ENCODE results near the gene XRCC3.
"Not testable (repeated sequence)": the region's sequence is repeated elsewhere in the genome, so short reads cannot be mapped to it uniquely, and the experiment has no call there.

Gene XRCC3

DNA sequence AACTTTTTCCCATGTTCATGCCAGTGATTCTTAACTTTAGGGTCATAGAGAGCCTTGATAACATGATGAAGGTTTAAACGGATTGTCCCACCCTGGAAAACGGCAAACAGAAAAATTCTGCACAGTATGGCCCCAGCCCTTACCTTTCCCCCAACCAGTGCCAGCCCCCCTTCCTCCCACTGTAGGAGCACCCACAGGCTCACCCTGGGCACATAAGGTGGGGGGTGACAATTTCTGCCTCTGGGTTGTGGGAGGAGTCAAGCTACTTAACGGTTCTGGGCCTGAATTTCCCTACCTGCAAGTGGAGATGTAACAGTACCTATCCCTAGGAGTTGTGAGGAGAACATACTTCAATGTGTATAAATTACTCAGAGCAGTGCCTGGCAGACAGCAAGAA, 18.0 kb downstream of the XRCC3 start:
- no peak for DNase-seq (ENCODE audit: low read depth, low spot score)
- H3K27ac ChIP-seq: no peak overlapping the region

DNA sequence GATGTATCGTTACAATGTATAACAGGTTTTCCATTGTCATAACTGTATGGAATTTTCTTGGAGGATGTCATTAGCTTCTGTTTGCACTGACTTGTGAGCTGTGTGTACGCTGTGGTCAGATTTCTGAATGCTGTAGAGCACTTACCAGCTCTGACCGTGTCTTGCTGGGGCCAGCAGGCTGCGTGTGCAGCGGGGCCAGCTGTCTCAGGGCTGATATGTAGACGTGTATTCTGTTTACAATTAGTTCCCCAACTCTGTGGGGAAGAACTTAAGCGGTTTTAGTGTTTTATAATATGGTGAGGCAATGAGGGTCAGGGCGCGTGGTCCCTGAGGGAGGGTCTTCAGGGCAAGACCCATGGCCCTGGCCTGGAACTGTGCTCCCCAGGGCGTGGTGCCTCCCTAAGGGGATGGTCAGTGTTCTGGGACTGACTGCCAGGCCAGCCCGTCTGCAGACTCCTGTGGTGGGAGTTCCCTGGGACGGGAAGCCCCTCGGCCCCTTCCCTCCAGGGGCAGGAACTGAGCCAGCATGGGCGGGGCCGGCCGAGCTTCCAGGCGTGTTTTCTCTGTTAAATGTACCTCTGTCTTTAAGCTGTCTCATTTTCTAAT, 18.7 kb downstream of the XRCC3 start:
- DNase-seq (ENCODE audit: low read depth, low spot score): no peak

DNA sequence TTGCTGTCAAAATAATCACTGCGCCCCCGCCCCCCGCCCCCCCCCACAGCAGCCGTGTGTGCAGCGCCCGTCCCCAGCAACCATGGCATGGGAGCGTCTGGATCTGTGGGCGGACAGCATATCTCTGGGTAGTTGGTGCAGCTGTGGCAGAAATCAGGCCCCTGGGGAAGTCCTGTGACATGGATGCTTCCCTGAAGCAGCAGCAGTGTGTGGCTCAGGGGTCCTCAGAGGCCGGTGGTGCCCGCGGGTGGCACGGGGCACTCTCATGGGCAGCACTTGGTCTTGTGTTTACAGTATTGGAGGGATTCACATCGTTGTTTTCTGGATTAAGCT, 19.2 kb downstream of the XRCC3 start:
- H3K27ac ChIP-seq: no peak overlapping the region
- DNase-seq (ENCODE audit: low read depth, low spot score): no peak

More for the DNA sequence above, 18.7 kb downstream of the XRCC3 start:
- H3K27ac ChIP-seq: no peak overlapping the region

DNA sequence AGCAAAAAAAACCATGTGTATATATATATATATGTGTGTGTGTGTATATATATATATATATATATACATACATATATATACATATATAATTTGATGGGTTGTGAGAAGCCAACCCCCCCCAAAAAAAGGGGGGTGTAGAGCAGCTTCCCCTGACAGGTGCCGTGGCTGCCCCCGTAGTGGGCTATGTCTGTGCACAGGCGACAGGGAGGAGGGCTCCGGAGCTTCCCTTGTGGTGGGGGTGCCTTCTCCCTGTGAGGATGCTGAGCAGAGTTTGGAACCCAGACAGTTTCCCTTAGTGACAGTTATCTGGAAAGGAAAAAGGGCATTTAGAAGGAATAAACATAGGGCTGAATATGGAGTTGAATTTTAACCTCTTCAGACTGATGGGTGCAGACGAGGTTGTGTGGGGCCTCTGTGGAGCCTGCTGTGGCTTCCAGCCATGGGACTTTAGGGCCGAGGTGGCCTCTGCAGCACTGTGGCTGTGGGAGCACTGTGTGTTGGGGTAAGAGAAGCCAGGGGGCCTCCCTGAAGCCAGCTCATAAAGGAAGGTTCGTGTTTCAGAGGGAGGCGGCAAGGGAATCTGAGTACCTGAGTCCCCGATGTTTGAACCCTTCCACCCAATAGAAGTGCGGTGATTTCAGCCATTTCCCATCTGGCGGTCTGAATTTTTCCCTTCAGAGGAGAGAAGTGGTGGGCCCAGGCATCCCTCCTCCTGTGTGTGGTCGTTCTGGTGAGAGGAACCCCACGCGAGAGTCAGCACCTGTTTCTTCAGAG, 19.8 kb downstream of the XRCC3 start:
- H3K27ac ChIP-seq: no peak overlapping the region
- no peak for DNase-seq (ENCODE audit: low read depth, low spot score)

DNA sequence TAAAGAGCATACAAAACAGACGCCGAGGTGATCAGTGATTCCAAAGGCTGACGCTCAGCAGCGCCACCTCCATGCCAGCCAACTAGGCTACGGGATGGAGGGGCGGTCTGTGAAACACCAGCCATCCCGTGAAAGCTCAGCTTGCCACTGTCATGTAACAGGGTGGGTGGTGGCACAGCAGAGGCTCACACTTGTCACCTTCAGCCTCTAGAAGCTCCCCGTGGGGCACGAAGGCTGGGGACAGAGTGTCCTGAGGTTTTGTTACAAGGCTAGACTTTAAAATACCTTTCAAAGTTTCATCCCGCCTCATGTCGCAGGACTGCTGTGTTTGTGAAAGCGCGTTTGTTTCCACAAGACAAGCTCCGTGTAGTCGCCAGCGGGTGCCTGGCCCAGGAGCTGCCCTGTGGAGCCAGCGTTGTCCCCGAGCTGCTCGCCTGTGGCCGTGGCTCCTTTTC, 20.7 kb downstream of the XRCC3 start:
- no peak for DNase-seq (ENCODE audit: low read depth, low spot score)
- H3K27ac ChIP-seq: no peak overlapping the region

DNA sequence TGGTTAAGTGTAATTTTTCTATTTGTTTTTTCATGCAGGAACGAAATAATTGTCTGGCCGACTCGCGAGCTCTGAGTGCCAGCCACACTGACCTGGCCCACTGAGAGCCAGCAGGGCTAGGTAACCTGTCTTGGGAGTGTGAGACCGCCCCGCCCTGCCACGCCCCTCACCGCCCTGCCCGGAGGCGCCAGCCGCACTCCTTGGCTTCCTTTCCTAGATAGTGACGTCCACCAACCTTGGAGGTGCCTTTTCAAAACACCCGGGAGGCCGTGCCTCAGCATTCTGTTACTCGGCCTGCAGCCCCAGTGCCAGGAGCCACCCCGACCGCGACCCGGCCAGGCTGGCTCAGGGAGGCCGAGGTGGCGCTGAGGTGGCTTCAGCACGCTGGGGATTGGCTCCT, 21.7 kb downstream of the XRCC3 start:
- peak; percentile 12 for DNase-seq (ENCODE audit: low read depth, low spot score)
- H3K27ac ChIP-seq: peak overlapping the region; percentile 63

DNA sequence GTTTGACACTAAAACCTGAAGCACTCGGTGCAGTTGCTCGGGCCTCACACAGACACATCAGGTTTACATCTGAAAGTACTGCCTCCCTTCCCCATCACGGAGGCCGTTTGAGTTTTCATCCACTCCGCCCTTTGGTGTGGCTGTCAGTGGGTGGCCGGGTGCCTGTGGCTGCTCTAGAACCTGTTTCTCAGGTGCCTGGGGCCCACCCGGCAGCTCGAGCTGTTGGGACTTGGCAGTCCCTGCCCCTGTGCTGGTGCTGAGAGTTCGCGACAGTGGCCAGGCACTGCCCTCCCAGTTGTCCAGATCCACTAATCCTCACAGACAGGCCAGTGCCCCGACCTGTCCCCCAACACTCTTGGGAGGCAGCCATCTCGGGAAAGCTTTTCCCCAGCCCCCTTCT, 22.4 kb downstream of the XRCC3 start:
- no peak for DNase-seq (ENCODE audit: low read depth, low spot score)
- peak overlapping the region; percentile 63 for H3K27ac ChIP-seq

DNA sequence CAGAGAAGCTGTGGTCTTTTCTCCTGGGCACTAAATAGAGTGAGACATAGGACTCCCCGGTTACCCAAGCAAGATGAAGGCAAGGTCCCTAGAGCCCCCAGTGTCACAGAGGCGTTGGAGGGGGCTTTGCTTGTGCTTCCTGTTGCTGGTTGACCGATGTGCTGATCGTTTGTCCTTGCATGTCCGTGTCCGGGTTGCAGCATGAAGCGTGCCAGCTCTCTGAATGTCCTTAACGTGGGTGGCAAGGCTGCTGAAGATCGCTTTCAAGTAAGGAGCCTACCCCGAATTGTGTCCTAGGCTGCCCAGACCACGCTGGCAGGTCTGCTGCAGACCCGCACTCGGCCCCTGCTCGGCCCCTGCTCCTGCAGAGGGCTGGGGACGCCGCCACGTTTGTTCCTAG, 23.1 kb downstream of the XRCC3 start:
- DNase-seq (ENCODE audit: low read depth, low spot score): no peak
- peak overlapping the region; percentile 63 for H3K27ac ChIP-seq

DNA sequence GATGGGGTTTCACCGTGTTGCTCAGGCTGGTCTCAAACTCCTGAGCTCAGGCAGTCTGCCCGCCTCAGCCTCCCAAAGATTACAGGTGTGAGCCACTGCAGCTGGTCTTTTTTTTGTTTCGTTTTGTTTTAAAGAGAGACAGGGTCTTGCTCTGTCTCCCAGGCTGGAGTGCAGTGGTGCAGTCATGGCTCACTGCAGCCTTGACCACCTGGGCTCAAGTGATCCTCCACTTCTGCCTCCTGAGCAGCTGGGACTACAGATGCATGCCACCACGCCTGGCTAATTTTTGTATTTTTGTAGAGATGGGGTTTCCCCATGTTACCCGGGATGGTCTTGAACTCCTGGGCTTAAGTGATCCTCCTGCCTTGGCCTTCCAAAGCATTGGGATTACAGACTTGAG, 23.6 kb downstream of the XRCC3 start:
- not testable (repeated sequence) for H3K27ac ChIP-seq; DNase-seq (ENCODE audit: low read depth, low spot score)

DNA sequence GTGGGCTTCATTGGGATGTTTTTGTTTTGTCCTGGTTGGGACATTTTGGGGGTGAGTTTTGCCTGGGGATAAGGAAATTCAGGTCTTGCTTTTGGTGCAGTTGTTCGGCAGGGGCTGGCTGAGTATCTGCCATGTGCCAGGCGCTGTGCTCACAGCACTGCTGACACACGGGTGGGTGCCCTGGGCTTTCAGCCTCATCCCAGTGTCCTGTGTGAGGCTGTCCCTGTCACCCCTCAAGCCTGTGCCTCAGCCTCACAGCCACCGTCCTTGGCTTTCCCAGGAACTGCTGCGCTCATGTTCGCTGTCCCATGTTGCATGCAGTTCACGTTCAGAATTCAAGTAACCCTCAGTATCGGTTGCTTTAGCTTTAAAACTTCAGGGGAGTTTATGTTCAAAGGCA, 24.9 kb downstream of the XRCC3 start:
- no peak overlapping the region for H3K27ac ChIP-seq
- no peak for DNase-seq (ENCODE audit: low read depth, low spot score)

DNA sequence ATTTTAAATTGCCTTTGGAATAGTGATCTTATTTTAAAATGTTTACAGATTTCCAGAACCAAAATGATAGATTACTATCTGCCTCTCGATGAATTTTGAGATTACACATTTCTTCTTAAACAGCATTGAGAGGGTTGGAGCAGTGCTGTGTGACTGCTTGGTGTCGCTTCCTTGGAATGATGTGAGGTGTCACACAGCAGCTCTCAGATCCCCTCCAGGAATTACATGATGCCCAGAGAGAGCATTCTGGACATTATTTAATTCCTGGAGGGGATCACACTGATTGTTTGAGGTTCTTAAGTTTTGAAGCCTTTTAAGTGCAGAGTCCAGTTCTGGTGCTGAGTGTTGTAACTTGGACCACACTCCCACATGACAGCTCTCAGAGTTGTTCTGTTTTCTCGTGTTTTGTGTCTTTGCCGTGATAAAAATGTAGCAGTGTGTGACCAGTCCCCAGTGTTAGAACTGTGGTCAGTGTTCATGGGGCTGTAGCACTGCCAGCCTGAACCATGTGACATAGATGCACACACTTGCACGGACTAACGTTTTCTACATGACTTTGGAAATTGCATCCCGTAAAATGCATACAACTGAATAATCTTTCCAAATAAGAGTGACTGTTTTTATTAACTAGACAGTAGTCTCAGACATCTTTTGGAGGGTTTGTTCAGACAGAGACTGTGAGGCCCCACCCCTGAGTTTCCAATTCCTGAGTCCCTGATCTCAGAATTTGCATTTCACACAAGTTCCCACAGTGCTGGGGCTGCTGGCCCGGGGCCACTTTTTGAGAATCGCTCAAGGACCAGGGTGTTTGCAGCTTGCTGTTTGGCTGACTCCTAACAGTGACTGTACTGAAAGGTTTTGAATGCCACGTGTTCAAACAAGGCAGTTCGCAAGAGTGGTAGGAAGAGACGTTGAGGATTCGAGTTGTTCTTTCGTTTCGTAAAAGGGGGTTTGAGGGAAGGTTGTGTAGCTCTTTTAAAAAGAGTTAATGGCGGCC, 26.0 kb downstream of the XRCC3 start:
- H3K27ac ChIP-seq: peak overlapping the region; percentile 12
- DNase-seq (ENCODE audit: low read depth, low spot score): no peak

DNA sequence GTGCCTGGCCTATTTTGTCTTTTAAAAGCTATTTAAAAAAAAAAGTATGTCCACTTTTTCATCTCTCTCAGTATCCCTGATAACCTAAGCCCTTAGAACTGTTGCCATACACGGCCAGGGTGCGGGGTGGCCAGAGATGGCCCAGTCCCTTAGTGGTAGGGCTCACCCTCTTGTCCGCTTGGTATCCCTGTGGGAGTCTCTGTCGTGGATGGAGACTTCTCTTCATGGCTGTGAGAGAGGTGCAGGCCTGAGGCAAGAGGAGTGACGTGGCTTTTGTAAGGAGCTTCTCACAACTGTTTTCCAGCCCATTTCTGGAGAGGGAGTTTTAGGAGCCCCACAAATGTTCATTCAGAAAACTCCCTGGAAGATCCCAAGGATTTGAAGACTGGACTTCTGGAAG, 26.8 kb downstream of the XRCC3 start:
- H3K27ac ChIP-seq: peak overlapping the region; percentile 12
- DNase-seq (ENCODE audit: low read depth, low spot score): no peak

DNA sequence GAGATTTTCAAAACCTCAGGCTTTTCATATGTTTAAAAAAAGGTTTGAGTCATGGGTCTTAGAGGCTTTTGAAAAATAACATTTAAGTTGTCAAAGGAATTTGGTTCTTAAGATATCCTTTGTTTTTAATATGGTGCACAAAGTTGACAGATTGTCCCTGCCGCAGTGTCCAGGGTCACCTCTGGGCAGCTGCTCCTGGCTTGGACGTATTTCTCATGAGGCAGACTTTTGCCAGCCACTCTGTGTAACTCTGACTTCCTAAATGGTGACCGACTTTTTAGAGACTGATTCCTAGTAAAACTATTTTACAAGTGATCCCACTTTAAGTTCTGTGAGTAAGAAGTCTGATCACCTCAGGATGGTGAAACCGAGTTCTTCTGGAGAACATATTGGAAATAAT, 27.5 kb downstream of the XRCC3 start:
- DNase-seq (ENCODE audit: low read depth, low spot score): no peak

DNA sequence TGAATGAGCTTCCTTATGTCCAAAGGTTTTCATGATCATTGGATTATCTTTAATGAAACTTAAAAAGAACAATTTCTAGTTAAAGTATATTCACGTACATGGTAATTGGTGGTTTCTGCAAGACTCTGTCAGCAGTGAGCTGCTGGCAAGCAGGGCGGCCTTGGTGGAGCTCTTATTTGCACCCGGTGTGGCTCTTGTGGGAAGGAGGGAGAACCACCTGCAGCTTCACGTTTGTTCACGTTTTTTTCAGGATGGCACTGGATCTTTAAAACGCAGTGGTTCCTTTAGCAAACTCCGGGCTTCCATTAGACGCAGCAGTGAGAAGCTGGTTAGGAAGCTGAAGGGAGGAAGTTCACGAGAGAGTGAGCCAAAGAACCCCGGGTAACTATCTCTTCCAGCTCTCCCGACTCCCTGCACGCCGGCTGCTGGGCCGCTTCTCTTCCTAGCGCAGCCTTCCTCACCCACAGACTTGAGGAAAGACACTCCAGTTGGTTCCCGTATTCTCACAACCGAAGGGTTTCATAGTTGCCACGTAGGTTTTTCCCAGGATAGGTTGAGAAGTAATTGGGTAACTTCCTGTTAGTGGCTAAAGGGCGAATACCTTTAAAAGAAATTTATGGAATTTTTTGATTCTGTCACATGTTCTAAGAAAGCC, 28.3 kb downstream of the XRCC3 start:
- no peak overlapping the region for H3K27ac ChIP-seq
- DNase-seq (ENCODE audit: low read depth, low spot score): no peak

More for the DNA sequence above, 27.5 kb downstream of the XRCC3 start:
- no peak overlapping the region for H3K27ac ChIP-seq

DNA sequence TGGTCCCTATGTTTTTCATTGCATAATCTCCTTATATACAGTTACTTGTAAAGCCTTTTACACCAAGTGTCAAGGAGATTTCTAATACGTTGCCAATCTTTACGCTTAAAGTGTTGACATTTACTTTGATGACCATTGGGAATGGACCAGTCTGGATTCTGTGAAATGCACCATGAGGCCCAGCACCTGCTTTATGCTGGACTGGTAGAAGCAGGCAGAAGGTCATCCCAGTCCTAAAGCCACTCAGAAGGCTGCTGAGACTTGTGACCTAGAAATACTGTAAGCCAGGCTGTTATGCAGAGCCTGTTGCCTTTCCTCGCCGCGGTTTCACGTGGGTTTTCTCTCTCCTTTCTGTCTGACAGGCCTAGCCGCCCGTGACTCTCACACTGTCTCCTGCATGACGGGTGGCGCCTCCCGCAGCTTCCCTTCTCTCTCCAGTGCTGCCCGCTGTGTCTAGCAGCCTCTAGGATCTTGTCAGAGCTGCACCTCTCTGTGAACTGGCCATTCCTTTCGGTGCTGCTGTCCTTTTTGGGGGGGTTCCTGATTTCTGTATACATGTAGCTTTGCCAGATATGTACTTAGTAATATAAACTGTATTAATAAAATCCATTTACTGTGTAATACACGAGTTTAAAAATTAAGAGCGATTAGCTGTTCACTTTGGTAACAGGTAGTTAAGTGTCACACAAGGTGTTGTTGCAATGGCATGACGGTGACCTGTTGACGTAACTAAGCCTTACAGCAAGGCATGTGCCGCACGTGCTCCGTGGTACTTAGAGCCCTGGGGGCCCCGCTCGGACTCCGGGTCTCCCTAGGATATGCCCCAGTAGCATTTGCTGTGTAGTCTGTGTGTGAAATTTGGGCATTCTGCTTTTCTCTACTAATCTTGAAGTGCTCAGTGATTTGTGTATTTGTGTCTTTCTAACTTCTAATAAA, 29.7 kb downstream of the XRCC3 start:
- DNase-seq (ENCODE audit: low read depth, low spot score): no peak
- no peak overlapping the region for H3K27ac ChIP-seq

DNA sequence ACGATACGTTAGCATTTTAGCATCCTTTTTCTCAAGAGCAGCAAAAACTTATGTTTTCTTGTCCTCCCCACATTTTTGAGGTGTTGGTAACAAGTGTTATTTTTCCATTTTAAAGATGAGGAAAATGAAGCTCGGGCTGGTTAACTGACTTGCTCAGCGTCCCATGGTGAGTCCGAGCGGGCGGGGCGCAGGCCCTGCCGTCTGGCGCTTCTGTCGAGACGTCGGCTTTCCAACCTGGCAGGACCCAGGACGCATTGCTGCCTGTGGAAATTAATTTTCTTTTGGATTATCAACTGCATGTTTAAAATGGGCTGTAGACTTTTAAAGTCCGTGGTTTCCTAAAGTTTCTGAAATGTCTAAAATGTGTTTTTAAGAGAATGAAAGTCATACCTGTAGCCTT, 30.4 kb downstream of the XRCC3 start:
- no peak for DNase-seq (ENCODE audit: low read depth, low spot score)
- no peak overlapping the region for H3K27ac ChIP-seq

DNA sequence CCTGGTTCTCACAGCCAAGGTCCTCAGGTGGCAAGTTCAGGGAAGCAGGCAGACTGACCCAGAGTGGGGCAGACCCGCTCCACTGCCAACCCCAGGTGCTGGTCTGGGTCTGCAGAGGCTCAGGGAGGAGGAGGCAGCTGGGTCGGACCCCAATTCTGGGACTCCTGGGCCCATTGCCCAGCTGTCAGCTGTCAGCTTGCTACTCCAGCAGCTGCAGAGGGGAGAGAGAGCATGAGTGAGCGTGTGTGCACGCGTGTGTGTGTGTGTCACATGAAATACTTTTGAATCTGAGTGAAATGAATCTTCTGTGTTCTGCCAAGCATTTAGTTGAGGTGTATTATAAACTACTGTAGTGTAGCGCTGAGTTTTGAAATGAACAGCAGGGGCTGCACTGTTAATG, 30.8 kb downstream of the XRCC3 start:
- no peak for DNase-seq (ENCODE audit: low read depth, low spot score)
- H3K27ac ChIP-seq: no peak overlapping the region

DNA sequence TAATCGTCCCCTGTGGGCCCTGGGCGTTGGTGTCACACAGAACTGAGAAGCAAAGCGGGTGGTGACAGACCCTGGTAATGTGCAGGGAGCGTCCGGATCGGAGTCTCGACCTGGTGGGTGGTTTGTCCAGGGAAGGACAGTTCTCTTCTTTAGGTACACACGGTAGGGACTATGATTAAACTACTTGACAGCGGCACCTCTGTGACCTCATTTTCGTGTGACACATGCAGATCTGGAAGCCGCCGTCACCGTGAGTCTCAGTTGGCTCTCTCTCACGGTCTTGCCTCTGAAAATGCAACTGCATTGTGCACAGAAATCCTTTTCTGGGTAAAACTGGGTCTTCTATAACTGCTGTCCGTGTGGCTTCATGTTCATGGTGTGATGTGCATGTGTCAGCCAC, 32.1 kb downstream of the XRCC3 start:
- no peak for DNase-seq (ENCODE audit: low read depth, low spot score)
- no peak overlapping the region for H3K27ac ChIP-seq

DNA sequence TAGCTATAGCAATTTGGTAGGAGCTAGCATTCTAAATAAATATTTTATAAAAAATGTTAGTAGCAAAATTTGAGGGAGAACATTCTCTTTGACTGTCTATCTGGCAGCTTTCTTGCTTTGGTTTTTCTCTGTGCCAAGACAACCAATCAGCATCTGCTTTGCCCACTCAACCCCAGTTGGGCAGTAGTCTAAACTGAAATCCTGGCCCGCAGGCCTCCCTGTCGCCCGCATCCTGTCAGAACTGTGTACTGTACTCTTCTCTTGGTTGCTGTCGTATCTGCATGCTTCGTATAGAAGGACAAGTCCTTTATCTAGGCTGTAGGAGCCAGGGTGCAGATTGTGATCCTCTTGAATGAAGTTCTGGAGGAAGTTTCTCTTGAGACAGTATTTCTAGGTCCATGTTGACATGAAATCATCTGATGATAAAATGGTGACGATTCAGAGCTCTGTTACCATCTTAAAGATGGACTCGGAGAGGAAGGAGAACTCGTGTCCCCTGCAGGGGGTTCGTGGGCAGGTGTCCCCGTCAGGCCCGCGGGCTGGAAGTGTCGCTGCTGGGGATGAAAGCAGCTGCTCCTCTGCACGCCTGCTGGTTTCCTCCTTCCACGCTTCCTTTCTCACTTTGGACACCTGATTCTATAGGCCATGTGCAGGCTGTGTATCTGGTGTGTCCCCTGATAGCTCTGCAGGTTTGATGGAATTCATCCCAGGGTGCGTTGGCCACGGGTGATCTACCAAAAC, 34.6 kb downstream of the XRCC3 start:
- H3K27ac ChIP-seq: no peak overlapping the region
- DNase-seq (ENCODE audit: low read depth, low spot score): no peak

Measured in epithelial cell of prostate (primary cell).